ENCODE measurements around the gene COL9A1.
A peak's percentile ranks its signal among the peaks of the same experiment; 100 is the strongest.

DNA sequence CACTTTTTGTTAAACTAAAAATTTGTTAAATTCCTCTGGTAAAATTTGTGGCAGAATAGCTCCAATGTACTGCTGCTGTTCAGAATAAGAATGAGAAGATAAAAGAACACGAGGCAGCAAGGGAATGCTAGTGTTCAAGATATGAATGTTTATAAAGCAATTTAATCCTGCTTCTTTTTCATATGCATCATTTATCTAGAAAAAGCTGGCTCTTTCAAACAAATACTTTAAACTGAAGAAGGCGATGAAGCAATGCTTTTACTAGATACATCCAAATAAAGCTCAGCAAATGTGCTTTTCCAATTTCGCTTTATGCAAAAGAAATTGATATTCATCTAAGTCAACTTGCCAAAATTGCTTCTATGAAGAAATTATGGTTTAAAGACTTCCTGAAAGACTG is 66.5 kb downstream of the COL9A1 start:
- TF ChIP-seq POLR2A (IDR thresholded peaks at IDR 0.05; ENCODE audit: low read depth, low read length) (no peak), RAD21 (IDR thresholded peaks at IDR 0.05; ENCODE audit: low read length) (no peak), CEBPB (IDR thresholded peaks at IDR 0.05; ENCODE audit: low read depth, low read length) (peak; percentile 77), SMC3 (IDR thresholded peaks at IDR 0.05; ENCODE audit: low read depth, low read length) (no peak), CHD1 (IDR thresholded peaks at IDR 0.05; ENCODE audit: low read depth, low read length) (no peak), MAFK (IDR thresholded peaks at IDR 0.05; ENCODE audit: low read depth, low read length) (no peak), RFX5 (IDR thresholded peaks at IDR 0.05; ENCODE audit: low read depth, low read length) (no peak), FOS (IDR thresholded peaks at IDR 0.05; ENCODE audit: low read depth, low read length) (no peak), MAZ (IDR thresholded peaks at IDR 0.05; ENCODE audit: borderline replicate concordance, low read depth, low read length) (no peak), MXI1 (IDR thresholded peaks at IDR 0.05; ENCODE audit: borderline replicate concordance, low read depth, low read length) (no peak)
- TF ChIP-seq, protein P1, sequence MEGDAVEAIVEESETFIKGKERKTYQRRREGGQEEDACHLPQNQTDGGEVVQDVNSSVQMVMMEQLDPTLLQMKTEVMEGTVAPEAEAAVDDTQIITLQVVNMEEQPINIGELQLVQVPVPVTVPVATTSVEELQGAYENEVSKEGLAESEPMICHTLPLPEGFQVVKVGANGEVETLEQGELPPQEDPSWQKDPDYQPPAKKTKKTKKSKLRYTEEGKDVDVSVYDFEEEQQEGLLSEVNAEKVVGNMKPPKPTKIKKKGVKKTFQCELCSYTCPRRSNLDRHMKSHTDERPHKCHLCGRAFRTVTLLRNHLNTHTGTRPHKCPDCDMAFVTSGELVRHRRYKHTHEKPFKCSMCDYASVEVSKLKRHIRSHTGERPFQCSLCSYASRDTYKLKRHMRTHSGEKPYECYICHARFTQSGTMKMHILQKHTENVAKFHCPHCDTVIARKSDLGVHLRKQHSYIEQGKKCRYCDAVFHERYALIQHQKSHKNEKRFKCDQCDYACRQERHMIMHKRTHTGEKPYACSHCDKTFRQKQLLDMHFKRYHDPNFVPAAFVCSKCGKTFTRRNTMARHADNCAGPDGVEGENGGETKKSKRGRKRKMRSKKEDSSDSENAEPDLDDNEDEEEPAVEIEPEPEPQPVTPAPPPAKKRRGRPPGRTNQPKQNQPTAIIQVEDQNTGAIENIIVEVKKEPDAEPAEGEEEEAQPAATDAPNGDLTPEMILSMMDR (conservative IDR thresholded peaks at IDR 0.05; ENCODE audit: low read depth, low read length), result no peak
- TF ChIP-seq, protein P2, sequence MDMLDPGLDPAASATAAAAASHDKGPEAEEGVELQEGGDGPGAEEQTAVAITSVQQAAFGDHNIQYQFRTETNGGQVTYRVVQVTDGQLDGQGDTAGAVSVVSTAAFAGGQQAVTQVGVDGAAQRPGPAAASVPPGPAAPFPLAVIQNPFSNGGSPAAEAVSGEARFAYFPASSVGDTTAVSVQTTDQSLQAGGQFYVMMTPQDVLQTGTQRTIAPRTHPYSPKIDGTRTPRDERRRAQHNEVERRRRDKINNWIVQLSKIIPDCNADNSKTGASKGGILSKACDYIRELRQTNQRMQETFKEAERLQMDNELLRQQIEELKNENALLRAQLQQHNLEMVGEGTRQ (IDR thresholded peaks at IDR 0.05; ENCODE audit: low read depth, low read length), result no peak
